ENCODE results near the gene NPBWR2.
"Not testable (repeated sequence)": the region's sequence is repeated elsewhere in the genome, so short reads cannot be mapped to it uniquely, and the experiment has no call there.

Gene NPBWR2

GRCh38 chr20:64102647-64103354 lies 4.6 kb downstream of the NPBWR2 start:
- DNase-seq (ENCODE audit: low read depth in 2 of 2) = no peak

DNA sequence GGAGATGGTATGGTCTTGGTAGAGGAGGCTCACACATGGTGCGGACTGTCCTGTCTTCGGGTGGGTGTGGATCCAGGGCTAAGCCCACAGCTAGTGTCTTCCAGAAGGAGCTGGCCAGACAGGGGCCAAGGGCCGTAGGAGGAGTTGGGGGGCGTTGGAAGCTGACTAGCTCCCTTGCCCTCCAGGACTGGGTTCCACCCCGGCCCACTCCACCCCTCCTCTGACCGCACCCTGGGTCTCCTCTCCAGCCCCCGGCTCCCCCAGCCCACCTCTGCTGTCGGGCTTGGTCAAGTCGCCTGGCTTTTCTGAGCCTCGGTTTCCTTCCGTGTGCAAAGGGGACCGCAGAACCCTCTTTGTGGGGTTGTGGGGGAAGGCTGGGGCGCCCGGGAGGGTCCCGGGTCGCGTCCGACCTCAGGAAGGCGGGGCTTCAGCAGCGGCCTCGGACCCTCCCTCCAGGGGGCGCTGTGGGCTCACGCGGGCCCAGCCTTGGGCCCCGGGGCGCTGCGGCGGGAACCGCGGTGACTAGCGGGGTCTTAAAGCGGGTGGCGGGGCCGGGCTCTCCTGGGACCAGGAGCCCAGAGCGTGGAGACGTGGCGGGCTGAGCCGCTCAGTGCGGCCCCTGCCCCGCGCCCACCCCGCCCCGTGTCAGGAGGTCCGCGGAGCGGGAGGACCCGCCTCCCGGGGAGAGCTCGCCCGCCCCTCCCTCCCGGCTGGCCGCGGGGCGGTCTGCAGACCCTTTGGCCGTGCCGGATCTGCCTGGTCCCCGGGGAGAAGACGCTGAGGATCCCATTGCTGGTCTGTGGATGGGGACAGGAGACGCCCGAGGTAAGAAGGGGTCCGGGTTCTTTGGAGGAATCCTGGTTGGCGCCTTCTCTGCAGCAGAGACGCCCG lies 5.4 kb downstream of the NPBWR2 start:
- peak; percentile 62 to 63 for DNase-seq (ENCODE audit: low read depth in 2 of 2)

GRCh38 chr20:64100946-64101688 lies 6.2 kb downstream of the NPBWR2 start:
- no peak for DNase-seq (ENCODE audit: low read depth in 2 of 2)

DNA sequence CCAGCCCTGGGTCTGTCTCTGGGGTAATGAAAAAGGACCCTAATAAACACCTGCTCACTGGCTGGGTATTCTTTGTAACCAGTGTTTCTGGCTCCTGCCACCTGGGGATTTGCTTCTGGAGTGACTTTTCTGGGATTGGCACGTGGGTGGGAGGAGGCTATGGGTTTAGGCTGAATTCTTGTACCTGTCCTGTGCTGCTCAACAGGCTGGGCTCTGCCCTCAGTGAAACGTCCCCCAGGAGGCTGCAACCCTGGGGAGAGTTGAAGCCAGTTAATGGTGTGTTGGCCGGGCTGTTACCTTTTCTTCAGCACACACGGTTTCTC lies 6.8 kb downstream of the NPBWR2 start:
- no peak for DNase-seq (ENCODE audit: low read depth in 2 of 2)

- no peak for DNase-seq (ENCODE audit: low read depth in 2 of 2)
Measured at GRCh38 chr20:64099880-64100565, 7.3 kb downstream of the NPBWR2 start.

DNA sequence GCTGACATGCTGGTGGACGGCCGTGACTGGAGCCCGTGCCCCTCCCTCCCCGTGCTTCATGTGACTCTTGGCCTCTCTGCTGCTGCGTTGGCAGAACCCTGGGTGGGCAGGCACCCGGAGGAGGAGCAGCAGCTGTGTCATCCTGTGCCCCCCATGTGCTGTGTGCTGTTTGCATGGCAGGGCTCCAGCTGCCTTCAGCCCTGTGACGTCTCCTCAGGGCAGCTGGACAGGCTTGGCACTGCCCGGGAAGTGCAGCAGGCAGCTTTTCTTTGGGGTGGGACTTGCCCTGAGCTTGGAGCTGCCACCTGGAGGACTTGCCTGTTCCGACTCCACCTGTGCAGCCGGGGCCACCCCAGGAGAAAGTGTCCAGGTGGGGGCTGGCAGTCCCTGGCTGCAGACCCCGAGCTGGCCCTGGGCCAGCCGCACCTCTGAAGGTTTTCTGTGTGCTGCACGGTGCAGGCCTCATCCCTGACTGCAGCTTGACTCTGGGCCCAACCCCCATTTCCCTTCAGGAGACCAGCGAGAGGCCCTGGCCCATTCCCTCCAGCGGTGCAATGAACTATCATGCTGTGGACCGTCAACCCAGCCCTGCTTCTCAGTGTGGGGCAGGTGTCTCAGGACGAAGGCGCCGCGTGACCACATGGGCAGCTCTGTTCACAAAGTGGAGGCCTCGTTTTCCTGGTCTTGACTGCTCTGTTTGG lies 8.1 kb downstream of the NPBWR2 start:
- no peak for DNase-seq (ENCODE audit: low read depth in 2 of 2)

DNA sequence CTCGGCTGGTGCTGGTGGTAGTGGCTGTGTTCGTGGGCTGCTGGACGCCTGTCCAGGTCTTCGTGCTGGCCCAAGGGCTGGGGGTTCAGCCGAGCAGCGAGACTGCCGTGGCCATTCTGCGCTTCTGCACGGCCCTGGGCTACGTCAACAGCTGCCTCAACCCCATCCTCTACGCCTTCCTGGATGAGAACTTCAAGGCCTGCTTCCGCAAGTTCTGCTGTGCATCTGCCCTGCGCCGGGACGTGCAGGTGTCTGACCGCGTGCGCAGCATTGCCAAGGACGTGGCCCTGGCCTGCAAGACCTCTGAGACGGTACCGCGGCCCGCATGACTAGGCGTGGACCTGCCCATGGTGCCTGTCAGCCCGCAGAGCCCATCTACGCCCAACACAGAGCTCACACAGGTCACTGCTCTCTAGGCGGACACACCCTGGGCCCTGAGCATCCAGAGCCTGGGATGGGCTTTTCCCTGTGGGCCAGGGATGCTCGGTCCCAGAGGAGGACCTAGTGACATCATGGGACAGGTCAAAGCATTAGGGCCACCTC lies 8.8 kb downstream of the NPBWR2 start:
- no peak for DNase-seq (ENCODE audit: low read depth in 2 of 2)

- DNase-seq (ENCODE audit: low read depth in 2 of 2) = no peak
Measured at GRCh38 chr20:64096535-64096934, 10.8 kb downstream of the NPBWR2 start.

DNA sequence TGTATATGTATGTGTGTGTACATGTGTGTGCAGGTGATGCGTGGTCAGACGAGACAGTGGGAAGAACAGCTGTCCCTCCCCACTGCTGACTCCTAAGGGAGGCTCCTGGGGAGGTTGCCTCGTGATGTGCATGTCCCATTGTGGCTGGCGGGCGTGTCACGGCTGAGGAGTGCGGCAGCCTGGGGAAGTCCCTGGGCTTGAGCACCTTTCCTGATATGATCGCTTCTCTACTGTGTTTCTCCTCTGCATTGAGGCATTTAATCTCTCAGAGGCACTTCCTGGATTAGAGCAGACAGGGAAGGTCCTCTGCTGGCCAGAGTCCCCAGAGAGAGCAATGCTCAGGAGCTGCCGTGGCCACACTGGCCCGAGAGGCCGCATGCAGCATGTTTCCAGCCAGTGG lies 11.4 kb downstream of the NPBWR2 start:
- no peak for DNase-seq (ENCODE audit: low read depth in 2 of 2)

- no peak for DNase-seq (ENCODE audit: low read depth in 2 of 2)
Measured at GRCh38 chr20:64095455-64095854, 11.9 kb downstream of the NPBWR2 start.

- DNase-seq (ENCODE audit: low read depth in 2 of 2) = no peak
Measured at GRCh38 chr20:64093013-64093503, 14.3 kb downstream of the NPBWR2 start.

DNA sequence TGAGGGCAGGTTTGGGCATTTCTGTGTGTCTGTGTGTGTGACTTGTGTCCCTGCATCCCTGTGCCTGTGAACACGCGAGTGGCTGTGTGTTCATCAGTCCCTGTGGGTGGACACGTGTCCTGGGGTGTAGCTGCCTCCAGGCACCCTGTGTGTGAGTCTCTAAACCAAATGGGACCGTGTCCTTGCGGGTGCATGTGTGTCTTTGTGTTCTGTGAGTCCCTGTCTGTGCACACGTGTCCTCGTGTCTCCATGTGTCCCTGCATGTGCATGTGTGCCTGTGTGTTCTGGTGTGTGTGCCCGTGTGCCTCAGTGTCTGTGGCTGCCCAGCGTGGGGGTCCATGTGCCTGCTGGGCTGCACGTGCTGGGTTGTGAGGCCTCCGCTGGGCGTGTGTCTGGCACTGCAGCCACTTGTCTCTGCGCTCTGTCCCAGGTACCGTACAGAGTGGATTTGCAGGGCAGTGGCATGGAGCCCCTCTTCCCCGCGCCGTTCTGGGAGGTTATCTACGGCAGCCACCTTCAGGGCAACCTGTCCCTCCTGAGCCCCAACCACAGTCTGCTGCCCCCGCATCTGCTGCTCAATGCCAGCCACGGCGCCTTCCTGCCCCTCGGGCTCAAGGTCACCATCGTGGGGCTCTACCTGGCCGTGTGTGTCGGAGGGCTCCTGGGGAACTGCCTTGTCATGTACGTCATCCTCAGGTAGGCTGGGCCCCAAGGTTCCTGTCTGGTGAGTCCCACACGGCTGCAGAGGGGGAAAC lies 14.9 kb downstream of the NPBWR2 start:
- no peak for DNase-seq (ENCODE audit: low read depth in 2 of 2)

DNA sequence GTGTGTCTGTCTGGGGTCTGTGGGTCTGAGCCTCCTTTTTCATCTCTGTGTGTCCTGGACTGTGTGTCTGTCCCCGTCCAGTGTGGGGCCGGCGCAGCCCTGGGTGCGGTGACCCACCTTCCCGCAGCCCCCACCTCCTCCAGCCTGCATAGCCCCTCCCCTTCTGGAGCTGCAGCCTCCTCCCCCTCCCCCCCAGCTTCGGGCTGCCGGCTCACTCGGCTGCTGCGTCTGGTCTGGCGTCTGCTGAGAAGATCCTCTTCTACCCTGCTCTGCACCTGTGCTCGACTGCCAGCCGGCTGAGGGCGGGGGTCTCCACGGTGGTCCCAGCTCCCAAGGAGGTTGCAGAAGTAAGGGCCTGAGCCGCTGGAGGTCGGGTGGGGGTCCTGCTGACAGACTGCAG lies 15.6 kb downstream of the NPBWR2 start:
- no peak for DNase-seq (ENCODE audit: low read depth in 2 of 2)

GRCh38 chr20:64091340-64091739 lies 16.0 kb downstream of the NPBWR2 start:
- no peak for DNase-seq (ENCODE audit: low read depth in 2 of 2)

DNA sequence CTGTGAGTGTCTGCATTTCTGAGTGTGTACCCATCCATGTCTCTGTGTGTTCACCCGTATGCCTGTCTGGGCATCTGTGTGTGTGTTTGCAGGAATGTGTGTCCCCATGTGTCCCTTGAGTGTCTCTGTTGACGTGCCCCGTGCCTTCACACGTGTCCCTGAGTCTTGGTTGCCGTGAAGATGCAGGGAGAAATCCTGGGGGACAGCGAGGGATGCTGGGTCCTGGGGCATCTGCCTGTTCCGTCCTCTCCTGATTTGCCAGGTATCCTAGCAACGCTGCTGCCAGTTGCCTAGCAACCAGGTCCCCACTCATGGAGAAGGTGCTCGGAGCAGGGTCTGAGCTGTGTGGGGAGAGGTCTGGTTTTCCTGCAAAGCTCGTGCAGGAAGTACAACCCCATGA lies 17.2 kb downstream of the NPBWR2 start:
- no peak for DNase-seq (ENCODE audit: low read depth in 2 of 2)

GRCh38 chr20:64088586-64088985 lies 18.8 kb downstream of the NPBWR2 start:
- DNase-seq (ENCODE audit: low read depth in 2 of 2) = not testable (repeated sequence)

DNA sequence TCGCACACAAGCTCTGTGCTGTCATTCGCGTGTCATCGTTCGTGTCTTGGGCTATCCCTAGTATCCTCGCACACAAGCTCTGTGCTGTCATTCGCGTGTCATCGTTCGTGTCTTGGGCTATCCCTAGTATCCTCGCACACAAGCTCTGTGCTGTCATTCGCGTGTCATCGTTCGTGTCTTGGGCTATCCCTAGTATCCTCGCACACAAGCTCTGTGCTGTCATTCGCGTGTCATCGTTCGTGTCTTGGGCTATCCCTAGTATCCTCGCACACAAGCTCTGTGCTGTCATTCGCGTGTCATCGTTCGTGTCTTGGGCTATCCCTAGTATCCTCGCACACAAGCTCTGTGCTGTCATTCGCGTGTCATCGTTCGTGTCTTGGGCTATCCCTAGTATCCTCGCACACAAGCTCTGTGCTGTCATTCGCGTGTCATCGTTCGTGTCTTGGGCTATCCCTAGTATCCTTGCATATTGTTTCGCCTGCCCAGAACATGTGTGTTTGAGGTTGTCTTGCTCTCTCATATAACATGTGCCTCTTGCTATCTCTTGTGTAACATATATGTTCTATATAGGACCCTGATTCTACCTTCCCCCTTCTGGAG lies 20.0 kb downstream of the NPBWR2 start:
- not testable (repeated sequence) for DNase-seq (ENCODE audit: low read depth in 2 of 2)

- DNase-seq (ENCODE audit: low read depth in 2 of 2) = no peak
Measured at GRCh38 chr20:64086801-64087200, 20.6 kb downstream of the NPBWR2 start.

GRCh38 chr20:64084685-64085152 lies 22.6 kb downstream of the NPBWR2 start:
- DNase-seq (ENCODE audit: low read depth in 2 of 2) = no peak
